Smooth muscle cell (in vitro differentiated cells): ENCODE data around the gene ZKSCAN4. TPM values are rescaled to one million over a fixed set of nuclear protein-coding genes. Genes with fewer than 3 reads are reported as not detected.

Experiments used
- DNase-seq: peaks from one replicate; lab custom pipeline; 2025; ENCODE audit not compliant: unreplicated experiment; lab: John Stamatoyannopoulos, UW
- H2AFZ ChIP-seq: fragments of 200-600 bp; sonication (generic); 2 replicates; pipeline ENCODE4 v1.6.0; 2016; ENCODE audit warnings: antibody characterized with exemption, low read depth, mild to moderate bottlenecking
- H3F3A ChIP-seq: fragments of 200-600 bp; sonication (generic); 2 replicates; pipeline ENCODE4 v1.6.0; 2017; ENCODE audit warnings: antibody characterized with exemption, low read depth
- H3K27ac ChIP-seq: fragments of 200-600 bp; sonication (generic); 2 replicates; pipeline ENCODE4 v1.5.1; 2016; ENCODE audit warnings: low read depth, mild to moderate bottlenecking
- H3K27me3 ChIP-seq: fragments of 200-600 bp; sonication (generic); 2 replicates; pipeline ENCODE4 v1.6.1; 2016; ENCODE audit warnings: low read depth, mild to moderate bottlenecking
- H3K36me3 ChIP-seq: fragments of 200-600 bp; sonication (generic); 2 replicates; pipeline ENCODE4 v1.5.1; 2016; ENCODE audit warnings: low read depth
- H3K4me1 ChIP-seq: fragments of 200-600 bp; sonication (generic); 2 replicates; pipeline ENCODE4 v1.5.1; 2016; ENCODE audit warnings: low read depth
- H3K4me2 ChIP-seq: fragments of 200-600 bp; sonication (generic); 2 replicates; pipeline ENCODE4 v1.6.0; 2016; ENCODE audit warnings: mild to moderate bottlenecking
- H3K4me3 ChIP-seq: fragments of 200-600 bp; sonication (generic); 2 replicates; pipeline ENCODE4 v1.5.1; 2016; ENCODE audit warnings: mild to moderate bottlenecking
- H3K79me2 ChIP-seq: fragments of 200-600 bp; sonication (generic); 2 replicates; pipeline ENCODE4 v1.6.0; 2016; ENCODE audit warnings: low read depth, mild to moderate bottlenecking
- H3K9ac ChIP-seq: fragments of 200-600 bp; sonication (generic); 2 replicates; pipeline ENCODE4 v1.6.0; 2016; ENCODE audit warnings: low read depth
- H3K9me3 ChIP-seq: fragments of 200-600 bp; sonication (generic); replicated peaks from 2 replicates; pipeline ENCODE4 v1.5.1; 2016; ENCODE audit warnings: low read depth
- H4K20me1 ChIP-seq: fragments of 200-600 bp; sonication (generic); 2 replicates; pipeline ENCODE4 v1.6.0; 2016; ENCODE audit warnings: low read depth
- WGBS: methylation state at CpG from one replicate; pipeline ENCODE4 v1.1.7; 2016; ENCODE audit warnings: low lambda C conversion rate; 5-methylcytosine and 5-hydroxymethylcytosine counted together
- polyA plus RNA-seq: library from polyadenylated mRNA; unstranded; fragments of >200 nt; fragmentation: Nextera tagmentation; extraction: Ambion mirVana; gene quantifications from 2 replicates; pipeline ENCODE4 v1.2.1, GENCODE V29; 2016
- total RNA-seq: library from RNA; depleted of rRNA; stranded (reverse); fragments of >200 nt; gene quantifications from 2 replicates; pipeline ENCODE4 v1.2.3, GENCODE V29; 2014
- TF ChIP-seq, protein P1 (sequence below): fragments of 200-600 bp; sonication (generic); IDR thresholded peaks from 2 replicates; pipeline ENCODE4 v1.5.1; 2017; ENCODE audit warnings: borderline replicate concordance, mild to moderate bottlenecking, antibody characterized with exemption; ENCODE audit not compliant: insufficient read depth, poor library complexity, severe bottlenecking

The ZKSCAN4 gene
- total and polyA plus RNA-seq, 2 experiments from 2014 or later = 4.5 to 5.2 TPM

DNA sequence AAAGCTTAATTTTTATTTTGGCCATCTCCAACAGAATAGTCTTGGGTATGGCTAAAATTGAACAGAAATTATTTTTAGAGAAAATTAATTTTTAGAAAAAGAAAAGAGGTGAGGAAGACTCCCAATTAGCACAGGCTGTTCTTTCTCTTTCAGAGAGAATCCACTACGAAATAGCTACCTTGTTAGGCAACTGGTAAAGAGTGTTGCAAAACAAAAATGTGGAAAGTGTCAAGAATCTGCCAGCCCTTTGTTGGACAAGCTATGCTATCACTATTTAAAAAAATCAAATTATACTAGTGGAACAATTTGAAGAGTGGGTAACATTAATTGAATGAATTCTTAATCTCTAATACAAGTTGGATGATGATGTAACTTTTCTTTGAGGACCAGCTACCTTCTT is 46.2 kb downstream of the ZKSCAN4 start:
- H3K36me3 ChIP-seq = no peaks in the 10 kb centered on the region
- H3K79me2 ChIP-seq = no peaks in the 10 kb centered on the region
- 85% methylated on average over 1 of the region's 1 CpG for WGBS
- H3K27me3 ChIP-seq = peaks cover 69% of the 10 kb centered on the region
- DNase-seq = no peak
- no peak overlapping the region for H3K4me3 ChIP-seq
- H3K9ac ChIP-seq = no peak overlapping the region
- H3K9me3 ChIP-seq = peaks cover 3% of the 10 kb centered on the region
- H2AFZ ChIP-seq = no peak overlapping the region
- no peak overlapping the region for H3K4me2 ChIP-seq
- no peak overlapping the region for H3K27ac ChIP-seq
- TF ChIP-seq, protein P1, sequence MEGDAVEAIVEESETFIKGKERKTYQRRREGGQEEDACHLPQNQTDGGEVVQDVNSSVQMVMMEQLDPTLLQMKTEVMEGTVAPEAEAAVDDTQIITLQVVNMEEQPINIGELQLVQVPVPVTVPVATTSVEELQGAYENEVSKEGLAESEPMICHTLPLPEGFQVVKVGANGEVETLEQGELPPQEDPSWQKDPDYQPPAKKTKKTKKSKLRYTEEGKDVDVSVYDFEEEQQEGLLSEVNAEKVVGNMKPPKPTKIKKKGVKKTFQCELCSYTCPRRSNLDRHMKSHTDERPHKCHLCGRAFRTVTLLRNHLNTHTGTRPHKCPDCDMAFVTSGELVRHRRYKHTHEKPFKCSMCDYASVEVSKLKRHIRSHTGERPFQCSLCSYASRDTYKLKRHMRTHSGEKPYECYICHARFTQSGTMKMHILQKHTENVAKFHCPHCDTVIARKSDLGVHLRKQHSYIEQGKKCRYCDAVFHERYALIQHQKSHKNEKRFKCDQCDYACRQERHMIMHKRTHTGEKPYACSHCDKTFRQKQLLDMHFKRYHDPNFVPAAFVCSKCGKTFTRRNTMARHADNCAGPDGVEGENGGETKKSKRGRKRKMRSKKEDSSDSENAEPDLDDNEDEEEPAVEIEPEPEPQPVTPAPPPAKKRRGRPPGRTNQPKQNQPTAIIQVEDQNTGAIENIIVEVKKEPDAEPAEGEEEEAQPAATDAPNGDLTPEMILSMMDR = no peak
- H3K4me1 ChIP-seq = peaks cover 12% of the 10 kb centered on the region
- H3F3A ChIP-seq = no peaks in the 10 kb centered on the region
- H4K20me1 ChIP-seq = no peaks in the 10 kb centered on the region

GRCh38 chr6:28203201-28203600 is 48.9 kb downstream of the ZKSCAN4 start:
- no peaks in the 10 kb centered on the region for H3K79me2 ChIP-seq
- H4K20me1 ChIP-seq = no peaks in the 10 kb centered on the region
- H3K27ac ChIP-seq = no peak overlapping the region
- DNase-seq = no peak
- H3K9ac ChIP-seq = no peak overlapping the region
- 51% methylated on average over 4 of the region's 4 CpGs for WGBS
- TF ChIP-seq, protein P1 = no peak
- H3K9me3 ChIP-seq = peaks cover 3% of the 10 kb centered on the region
- H3K36me3 ChIP-seq = no peaks in the 10 kb centered on the region
- no peak overlapping the region for H2AFZ ChIP-seq
- H3K4me1 ChIP-seq = peaks cover 6% of the 10 kb centered on the region
- no peak overlapping the region for H3K4me3 ChIP-seq
- no peak overlapping the region for H3K4me2 ChIP-seq
- H3K27me3 ChIP-seq = peaks cover 43% of the 10 kb centered on the region
- no peaks in the 10 kb centered on the region for H3F3A ChIP-seq

- 44% methylated on average over 1 of the region's 1 CpG for WGBS
- Histone ChIP-seq H4K20me1 (no peaks in the 10 kb centered on the region), H3K9me3 (peaks cover 3% of the 10 kb centered on the region), H3K9ac (no peak overlapping the region), H3K79me2 (no peaks in the 10 kb centered on the region), H3F3A (no peaks in the 10 kb centered on the region), H3K4me1 (no peaks in the 10 kb centered on the region), H3K27me3 (peaks cover 11% of the 10 kb centered on the region), H3K27ac (no peak overlapping the region), H3K4me3 (no peak overlapping the region), H3K4me2 (no peak overlapping the region), H3K36me3 (no peaks in the 10 kb centered on the region), H2AFZ (no peak overlapping the region)
- TF ChIP-seq, protein P1 = no peak
- DNase-seq = no peak
These were observed 52.0 kb downstream of the ZKSCAN4 start for GRCh38 chr6:28200020-28200419.

Other genes with a start within 250 kb of the ZKSCAN4 start
- gene ZNF165, start 171.7 kb downstream of the ZKSCAN4 start, total RNA-seq = 0.49 and 0.72 TPM in 2 replicates
- gene ZNF165, start 171.7 kb downstream of the ZKSCAN4 start, polyA plus RNA-seq = 0.29 and 0.46 TPM in 2 replicates
- 0.81 and 1.1 TPM in 2 replicates for gene ZSCAN16, start 127.7 kb downstream of the ZKSCAN4 start, total RNA-seq
- 0.86 and 3.5 TPM in 2 replicates for gene ZSCAN16, start 127.7 kb downstream of the ZKSCAN4 start, polyA plus RNA-seq
- 19.9 and 23.0 TPM in 2 replicates for gene ZKSCAN8, start 110.4 kb downstream of the ZKSCAN4 start, total RNA-seq
- gene ZKSCAN8, start 110.4 kb downstream of the ZKSCAN4 start, polyA plus RNA-seq = 4.1 and 5.5 TPM in 2 replicates
- gene ZSCAN9, start 27.0 kb downstream of the ZKSCAN4 start, total RNA-seq = 18.3 and 18.4 TPM in 2 replicates
- gene ZSCAN9, start 27.0 kb downstream of the ZKSCAN4 start, polyA plus RNA-seq = 7.3 and 12.4 TPM in 2 replicates
- gene NKAPL, start 7.0 kb upstream of the ZKSCAN4 start, total RNA-seq = not detected in 2 replicates
- gene NKAPL, start 7.0 kb upstream of the ZKSCAN4 start, polyA plus RNA-seq = 0.18 and 0.28 TPM in 2 replicates
- 16.1 and 22.4 TPM in 2 replicates for gene ZSCAN26, start 14.9 kb upstream of the ZKSCAN4 start, total RNA-seq
- 7.0 and 10.7 TPM in 2 replicates for gene ZSCAN26, start 14.9 kb upstream of the ZKSCAN4 start, polyA plus RNA-seq
- gene PGBD1, start 29.3 kb upstream of the ZKSCAN4 start, total RNA-seq = 9.2 and 15.1 TPM in 2 replicates
- gene PGBD1, start 29.3 kb upstream of the ZKSCAN4 start, polyA plus RNA-seq = 8.1 and 9.7 TPM in 2 replicates
- gene ZSCAN31, start 83.9 kb upstream of the ZKSCAN4 start, total RNA-seq = 1.5 and 1.9 TPM in 2 replicates
- gene ZSCAN31, start 83.9 kb upstream of the ZKSCAN4 start, polyA plus RNA-seq = 1.1 and 6.2 TPM in 2 replicates
- 5.2 and 7.9 TPM in 2 replicates for gene ZKSCAN3, start 97.7 kb upstream of the ZKSCAN4 start, total RNA-seq
- 1.7 and 3.6 TPM in 2 replicates for gene ZKSCAN3, start 97.7 kb upstream of the ZKSCAN4 start, polyA plus RNA-seq
- gene ZSCAN12, start 147.5 kb upstream of the ZKSCAN4 start, total RNA-seq = 6.6 and 6.8 TPM in 2 replicates
- 1.3 and 3.2 TPM in 2 replicates for gene ZSCAN12, start 147.5 kb upstream of the ZKSCAN4 start, polyA plus RNA-seq
- gene ZSCAN23, start 191.2 kb upstream of the ZKSCAN4 start, total RNA-seq = 1.6 and 2.7 TPM in 2 replicates
- gene ZSCAN23, start 191.2 kb upstream of the ZKSCAN4 start, polyA plus RNA-seq = 0.60 and 0.94 TPM in 2 replicates